ENCODE data around the gene NFASC.

The NFASC gene

DNA sequence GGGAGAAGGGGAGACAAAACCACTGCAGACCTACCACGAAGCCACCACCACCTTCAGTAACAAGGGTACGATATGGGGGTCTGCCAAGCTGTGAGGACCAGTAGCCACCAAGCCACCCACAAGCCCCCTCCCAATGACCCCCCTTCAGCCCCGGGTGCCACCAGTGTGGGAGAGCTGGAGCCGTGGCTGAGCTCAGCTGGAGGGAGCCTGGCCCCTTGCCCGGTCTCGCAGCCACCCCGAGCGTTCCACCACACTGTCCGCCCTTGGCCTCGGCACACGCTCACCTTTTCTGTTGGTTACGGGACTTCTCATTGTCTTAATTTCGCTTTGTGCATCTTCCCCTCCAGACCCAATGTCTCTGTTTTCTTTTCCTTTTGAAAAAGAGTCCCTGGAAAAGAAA, 145.9 kb downstream of the NFASC start:
- DNase-seq, result no peak

DNA sequence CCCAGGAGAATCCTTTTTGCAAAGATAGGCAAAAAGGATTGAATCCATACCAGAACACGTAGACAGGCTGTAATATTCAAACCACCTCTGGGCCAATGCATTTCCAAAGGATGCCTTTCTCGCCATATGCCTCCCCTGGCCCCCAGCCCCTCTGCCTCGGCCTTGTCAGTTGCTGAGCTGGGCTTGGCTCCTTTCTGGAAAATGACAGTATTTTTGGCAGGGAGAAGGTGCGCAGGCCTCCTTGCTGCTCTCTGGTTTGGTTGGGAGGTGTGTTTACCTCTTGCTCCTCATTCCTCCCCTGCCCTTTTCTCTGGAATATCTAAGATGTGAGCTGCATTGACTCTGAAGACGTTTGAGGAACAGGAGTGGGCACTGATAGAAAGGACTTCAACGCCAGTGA, 146.3 kb downstream of the NFASC start:
- no peak for DNase-seq

DNA sequence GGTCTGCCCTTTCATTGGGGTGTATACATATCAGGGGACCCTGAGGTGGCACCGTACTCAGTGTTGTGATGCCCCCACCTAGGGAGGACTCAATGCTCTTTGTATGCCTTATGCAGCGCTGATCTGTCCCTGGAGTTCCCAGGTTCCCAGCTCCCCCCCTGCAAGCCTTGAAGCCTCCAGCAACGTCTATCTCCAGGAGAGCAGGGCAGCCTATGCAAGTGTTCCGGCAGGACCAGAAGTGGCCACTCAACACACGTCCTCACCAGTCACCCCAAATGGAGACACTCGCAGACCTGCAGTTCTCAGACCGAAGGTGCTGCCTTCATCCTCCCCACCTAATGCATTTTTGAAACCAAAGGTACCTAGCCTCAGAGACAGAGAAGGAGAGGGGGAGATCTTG, 147.1 kb downstream of the NFASC start:
- DNase-seq, result no peak

DNA sequence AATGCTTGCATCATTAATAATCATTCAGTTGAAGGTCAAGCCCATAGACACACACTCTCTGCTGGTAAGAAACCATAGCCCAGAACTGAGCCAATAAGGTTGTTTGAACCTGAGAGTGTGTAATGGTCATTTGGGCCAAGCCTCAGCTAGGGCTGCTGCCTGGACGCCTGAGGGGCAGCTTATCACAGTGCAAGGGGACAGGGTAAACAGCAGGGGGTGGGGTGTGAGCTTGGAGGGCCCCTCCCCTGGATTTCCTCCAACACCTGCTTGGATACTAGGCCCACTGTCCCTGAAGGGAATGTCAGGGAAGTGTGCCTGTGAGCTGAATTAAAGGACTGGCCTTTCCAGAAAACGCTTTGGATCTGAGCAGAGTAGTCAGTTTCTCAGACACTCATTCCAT, 147.7 kb downstream of the NFASC start:
- no peak for DNase-seq

DNA sequence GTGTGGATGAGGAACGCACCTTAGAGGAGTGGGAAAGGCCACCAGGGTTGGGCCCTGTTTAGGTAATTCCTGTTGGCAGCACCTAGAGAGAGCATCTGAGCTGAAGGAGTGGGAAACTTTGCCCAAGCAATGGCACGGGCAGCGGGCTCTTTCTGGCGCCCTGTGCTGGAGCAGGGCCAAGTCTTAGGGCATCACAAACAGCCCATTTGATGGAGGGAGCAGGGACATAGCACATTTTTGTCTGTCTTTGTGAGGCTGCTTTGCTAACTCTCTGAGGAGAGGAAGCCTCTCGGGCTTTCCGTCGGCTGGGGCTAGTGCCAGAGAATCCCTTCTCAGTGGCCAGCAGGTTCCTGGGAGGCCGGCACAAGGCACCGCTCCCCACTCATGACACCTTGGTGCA, 149.8 kb downstream of the NFASC start:
- no peak for DNase-seq

DNA sequence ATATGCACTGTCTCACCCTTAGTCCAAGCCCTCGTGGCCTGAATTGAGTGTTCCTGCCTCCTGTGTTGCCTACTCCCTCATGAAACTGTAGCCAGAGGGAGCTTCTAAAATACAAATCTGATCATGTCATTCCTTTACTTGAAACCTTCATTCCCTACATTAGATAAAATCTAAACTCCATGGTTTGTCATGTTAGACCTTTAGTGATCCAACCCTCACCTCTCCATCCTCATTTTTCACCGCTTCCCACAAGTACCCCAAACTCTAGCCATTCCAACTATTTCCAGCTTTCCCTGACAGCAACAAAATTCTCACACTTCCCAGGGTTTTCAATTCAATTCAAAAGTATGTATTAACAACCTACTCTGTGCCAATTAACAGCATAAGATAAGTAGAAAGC, 154.0 kb downstream of the NFASC start:
- no peak for DNase-seq

DNA sequence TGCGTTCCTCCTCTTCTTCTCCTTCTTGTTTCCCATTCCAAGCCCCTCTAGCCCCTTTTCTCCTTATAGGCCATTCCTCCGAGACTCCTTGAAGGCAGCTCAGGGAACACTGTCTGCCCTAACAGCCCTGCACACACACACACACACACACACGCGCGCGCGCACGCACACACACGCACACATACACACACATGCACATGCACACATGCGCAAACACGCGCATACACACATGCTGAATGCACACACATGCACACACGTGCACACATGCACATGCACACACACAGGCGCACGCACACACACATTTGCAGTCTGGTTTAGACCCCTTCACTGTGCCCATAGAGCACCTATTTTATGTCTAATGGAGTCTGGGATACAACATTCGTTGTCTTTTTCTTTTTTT, 154.6 kb downstream of the NFASC start:
- no peak for DNase-seq

DNA sequence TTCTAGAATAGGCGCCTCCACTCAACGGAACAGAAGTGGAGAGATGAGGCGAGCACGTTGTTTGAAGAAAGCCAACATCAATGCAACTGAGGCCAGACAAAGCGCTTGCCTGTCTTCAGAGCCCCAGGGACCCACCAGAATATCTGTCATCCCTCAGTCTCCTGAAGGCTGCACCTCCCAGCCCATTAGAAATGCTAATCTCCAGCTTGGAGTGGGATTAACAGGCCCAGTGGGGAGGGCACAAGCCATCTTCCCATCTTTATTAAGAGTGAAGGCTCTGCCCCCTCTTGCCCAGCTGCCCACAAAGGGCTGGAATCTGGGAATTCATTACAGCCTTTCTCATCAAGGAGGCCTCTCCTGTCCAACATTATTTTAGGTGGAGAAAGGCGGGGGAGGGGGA, 155.5 kb downstream of the NFASC start:
- DNase-seq, result no peak

DNA sequence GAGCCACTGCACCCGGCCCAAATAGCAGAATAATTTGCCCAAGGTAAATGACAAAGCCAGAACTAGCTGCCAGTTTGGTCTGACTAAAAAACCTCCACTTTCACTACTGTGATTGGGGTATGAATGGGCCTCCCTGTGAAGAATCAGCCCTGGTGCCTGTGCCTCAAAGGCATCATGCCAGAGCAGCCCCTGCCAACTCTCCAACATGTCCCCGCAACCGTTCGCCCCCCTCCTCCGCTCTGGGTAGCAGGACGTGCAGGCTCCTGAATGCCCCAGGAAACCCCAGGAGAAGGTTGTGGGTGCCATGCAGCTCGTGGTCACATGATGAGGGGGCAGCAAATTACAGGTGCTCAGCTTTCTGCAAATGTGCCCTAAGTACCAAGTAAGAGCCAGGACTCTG, 157.7 kb downstream of the NFASC start:
- DNase-seq, result no peak

DNA sequence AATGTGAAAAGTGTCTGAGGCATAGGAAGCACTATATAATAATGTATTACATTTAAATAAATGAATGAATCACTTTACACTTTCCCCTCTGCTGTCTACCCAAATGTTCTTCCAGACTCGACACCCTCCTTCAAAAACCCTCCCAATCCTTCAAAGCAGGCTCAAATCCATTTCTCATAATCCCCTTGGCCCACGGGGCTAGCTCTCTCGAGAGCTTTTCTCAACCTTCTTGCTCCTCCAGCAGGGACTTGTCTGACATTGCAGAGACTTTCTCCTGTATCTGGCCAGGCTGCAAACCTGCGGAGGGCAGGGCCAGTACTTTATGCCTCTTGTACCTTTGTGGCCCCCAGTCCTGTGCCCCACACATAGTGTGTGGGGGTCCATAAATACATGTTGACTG, 158.3 kb downstream of the NFASC start:
- DNase-seq, result no peak

DNA sequence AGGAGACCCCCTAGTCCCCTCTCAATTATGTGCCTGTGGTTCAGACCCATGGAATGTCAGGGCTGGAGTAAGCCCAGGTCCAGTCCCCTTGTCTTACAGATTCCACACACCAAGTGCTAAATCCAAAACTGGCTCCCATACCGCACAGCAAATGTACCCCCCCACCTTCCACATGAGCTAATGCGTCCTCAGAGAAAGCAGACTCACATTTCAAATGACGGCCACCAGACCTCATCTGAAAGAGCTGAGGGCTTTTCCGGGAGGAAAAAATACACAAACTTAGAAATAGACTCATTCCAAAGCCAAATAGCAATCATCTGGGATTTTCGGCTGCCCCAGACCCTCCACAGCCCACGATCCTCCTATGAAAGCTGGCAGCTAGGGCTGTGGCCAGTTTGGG, 159.6 kb downstream of the NFASC start:
- no peak for DNase-seq

DNA sequence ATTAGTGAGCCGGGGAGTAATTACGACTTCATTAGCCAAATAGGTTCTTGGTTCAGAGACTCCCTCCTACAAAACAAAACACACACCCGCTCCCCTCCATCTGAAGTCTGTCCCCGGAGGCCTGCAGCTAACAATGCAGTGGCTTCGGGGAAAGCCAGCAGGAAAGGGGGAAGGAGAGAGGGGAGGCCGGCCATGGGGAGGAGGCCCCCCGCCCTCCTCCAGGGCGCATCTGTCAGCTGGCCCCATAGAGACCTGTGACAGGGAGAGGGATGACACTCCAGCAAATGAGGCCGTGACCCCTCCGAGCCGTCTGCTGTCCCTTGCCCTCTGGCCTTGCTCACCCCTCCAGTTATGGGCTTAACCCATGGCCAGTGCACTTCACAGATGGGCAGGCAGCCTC, 160.2 kb downstream of the NFASC start:
- DNase-seq, result no peak

DNA sequence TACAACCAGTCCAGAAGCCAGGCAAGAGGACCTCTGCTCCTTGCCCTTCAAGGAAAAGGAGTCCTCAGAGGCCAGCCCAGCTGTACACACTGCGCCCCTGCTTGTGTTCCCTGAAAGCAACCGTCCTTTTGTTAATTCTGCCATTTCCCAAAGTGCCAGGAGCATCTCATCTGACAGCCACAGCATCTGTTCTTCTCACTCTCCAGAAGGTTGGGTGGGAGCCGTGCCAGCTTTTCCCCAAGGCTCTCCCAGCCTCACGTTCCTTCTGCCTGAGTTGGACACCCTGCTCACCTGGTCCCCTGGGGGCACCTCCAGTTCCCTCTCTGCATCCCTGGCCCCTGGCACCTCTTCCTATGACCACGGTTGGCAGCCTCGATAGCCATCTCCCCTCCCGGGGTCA, 161.8 kb downstream of the NFASC start:
- DNase-seq, result no peak

DNA sequence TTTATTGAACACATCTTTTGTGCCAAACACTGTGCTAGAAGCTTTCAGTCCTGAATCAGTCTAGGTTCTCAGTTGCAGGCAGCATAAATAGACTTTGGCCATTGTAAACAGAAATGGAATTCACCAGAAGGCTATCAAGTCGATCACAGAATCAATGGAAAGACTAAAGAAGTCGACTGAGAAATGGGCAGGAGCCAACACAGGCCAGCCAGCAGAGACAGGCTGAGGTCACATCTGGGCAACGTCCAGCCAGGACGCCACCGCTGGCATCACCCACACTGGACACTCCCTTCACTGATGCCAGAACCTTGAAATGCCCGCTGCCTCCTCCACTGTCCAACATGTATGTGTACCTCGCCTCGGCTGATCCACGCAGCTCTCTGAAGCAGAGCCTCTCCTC, 166.9 kb downstream of the NFASC start:
- no peak for DNase-seq

DNA sequence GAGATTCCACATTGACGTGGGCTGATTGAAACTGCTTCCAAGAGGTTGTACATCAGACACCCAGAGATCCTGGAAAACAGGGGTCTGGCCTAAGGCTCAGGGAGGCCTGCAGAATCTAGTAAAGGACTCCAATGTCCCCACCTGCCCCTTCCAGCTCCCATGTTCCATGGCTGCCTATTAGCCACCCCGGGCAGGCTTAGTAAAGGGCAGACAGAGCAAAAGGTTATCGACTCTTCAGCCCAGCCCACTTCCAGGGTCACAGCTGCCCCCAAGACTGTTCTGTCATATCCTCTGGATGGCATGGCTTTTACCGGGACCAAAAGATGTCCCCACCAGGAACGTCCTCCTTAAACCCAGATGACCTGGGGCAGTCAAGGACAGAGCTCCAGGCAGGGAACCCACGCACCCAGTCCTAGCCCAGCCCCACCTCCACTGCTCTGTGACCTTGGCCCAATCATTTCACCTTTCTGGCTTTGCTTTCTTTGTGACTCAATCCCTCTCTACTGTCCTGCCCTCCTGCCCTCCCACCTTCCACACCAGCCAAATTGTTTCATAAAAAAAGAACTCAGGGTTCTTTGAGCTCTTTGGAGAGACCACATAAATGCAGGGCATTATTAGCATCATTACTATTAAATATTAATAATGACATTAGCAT, 167.6 kb downstream of the NFASC start:
- no peak for DNase-seq

DNA sequence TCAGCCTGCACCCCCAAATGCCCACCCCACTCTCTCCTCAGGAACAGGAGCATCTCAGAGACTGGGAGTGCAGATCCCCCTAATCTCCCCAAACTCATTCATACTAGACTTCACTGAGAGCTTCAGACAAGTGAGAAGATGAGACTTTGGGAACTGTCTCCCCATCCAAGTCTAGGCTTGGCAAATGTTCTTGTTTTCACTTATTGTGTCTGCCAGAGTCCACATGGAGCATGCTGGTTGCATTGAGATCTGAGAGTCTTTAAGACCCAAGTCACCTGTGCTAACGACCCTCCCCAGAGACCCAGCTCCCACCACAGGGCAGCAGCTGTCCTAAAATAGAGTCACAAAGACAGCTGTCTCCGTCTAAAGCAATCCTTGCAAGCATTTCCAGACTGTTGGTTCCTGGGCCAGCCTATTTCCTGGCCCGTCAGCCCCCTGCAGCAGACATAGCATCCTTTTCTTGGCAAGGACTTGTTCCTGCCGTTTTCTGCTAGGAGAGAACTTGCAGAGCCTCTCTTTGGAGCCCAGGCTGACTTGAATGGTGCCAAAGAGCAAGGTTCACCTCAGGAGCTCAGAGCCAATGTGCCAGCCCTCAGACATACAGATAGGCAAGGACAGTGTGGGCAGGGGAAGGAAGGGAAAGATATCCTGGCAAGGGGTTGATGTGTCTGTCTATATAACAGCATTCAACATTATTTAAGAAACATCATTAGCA, 170.5 kb downstream of the NFASC start:
- DNase-seq, result no peak

DNA sequence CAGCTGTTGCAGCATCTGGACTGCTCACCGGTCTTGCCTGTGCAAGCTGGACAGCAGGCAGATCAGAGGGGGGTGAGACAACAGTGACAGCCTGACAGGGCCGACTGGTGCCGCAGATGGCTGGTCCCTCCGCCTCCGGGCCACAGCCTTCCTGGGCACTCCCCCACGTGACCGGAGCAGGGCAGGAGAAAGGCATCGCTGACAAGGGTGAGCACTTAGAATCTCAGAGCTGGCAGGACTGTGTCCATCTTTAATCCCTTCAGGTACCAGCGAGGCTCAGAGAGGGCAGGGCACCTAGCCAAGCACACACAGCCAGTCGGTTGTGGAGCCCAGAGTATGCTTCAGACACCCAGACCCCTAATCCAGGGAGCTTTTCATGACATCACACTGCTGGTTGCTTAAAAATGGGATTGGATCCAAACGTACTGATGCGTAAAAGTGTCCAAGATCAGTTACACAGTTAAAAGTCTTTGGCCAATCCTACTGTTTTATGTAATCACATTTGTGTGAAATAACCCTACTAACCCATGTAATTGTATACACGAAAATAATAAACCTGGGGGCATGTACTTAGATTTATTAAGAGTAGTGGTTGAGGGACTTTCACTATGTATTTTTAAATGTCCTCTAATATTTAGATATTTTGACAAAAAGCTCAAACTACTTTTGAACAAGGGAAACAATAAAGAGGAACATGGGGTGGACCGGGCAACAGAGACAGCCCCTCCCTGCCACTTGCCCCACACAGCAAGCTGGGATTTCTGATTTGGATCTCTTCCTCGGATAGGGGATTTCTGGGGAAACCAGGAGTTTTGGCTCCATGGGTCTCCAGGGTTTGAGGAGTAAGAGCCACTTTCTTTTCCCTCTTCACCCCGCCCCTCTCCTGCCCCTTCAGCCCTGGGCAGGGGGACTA, 171.6 kb downstream of the NFASC start:
- DNase-seq, result no peak

DNA sequence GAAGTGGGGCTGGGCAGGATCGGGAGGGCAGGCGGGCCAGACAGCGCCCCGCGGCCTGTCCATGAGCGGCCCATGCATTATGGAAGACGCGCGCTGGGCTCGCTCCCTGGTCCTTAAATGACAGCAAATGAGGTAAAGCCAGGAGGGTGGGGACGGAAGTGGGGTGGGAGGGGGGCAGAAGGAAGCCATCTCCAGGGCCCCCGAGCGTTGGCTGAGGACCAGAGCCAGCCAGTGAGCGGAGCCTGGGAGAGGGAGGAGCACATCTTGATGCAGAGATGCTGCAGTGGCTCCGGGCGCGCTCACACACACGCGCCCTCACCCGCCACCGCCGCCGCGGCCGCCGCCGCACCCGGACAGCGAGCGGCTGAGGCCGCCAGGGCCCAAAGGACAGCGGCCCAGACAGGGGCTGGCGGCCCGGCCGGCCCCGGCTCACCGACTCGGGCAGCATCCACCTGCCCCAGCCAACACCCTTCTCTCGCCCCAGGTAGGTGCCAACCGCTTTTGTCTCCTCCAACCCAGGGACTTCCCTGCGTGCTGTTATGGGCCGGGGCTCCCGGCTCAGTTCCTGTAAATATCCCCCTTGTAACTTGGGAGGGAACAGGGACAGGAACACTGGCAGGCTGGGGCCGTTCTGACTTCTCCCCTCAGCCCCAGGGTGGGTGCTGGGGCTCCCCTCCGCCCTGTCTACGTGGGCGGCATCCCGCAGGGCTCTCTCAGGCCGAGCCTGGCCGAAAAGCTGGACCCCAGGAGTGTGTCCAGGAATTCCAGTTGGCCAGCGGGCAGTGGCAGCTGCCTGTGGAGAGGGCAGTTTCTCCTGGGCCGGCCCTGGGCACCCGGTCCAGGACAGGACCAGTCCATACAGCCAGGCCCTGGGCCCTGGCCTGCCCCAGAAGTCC, 172.5 kb downstream of the NFASC start, which contains the start of gene CNTN2:
TSS of gene CNTN2 (plus strand) at position 302 of the 896 bp plus-strand sequence. CDS start 9,974 bp downstream, outside the sequence.
- no peak for DNase-seq

DNA sequence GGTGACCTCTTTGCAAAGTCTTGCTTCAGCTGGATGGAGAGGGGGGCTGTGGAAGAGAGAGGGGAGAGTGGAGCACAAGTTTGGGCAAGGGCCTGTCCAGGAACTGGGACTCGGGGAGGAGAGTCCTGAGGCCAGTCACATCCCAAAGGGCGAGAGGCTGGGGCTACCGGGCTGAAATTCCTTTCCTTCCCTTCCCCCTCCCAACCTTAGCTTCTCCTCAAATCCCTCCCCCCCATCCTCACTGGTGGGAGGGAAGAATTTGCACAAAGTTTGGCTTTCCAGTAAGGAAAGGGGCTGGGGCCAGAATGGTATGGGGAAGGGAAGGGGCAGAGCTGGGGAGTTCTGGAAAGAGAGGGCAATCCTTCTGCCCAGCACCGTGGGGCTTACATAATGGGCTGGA, 173.2 kb downstream of the NFASC start:
- DNase-seq, result no peak

DNA sequence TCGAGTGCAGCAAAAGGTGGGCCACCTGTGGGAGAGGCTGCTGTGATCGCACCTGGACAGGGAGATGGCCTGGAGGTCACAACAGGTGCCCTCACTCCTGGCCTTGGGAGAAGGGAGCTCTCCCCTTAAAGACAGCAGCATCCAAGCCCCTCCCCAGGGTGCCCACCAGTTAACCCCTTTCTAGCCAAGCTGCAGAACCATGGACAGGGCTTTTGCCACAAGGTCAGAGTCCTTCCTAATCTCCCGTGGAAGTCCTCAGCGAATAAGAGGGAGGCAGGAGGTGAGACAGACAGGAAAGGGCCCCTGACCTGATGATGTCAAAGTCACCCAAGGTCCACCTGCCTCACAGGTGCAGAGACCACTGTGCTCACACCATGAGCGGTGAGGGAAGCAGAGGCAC, 174.1 kb downstream of the NFASC start:
- DNase-seq, result no peak

DNA sequence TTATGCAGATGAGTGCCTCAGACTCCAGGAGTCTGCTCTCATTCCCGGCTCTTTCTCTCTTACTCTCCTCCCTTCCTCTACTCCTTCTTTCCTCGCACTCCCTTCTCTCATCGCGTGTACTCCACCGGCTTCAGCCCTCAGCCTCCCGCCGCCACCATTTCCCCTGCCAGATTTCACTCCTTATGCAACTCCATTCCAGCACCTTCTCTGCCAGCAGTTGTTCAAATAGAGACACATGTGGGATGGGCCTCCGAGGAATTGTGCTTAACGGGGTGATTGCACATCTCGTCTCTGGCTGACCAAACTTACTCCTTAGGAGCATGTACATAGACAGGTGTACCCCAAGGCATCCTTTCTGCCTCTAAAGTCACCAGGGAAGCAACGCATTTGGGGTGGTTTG, 174.5 kb downstream of the NFASC start:
- no peak for DNase-seq

DNA sequence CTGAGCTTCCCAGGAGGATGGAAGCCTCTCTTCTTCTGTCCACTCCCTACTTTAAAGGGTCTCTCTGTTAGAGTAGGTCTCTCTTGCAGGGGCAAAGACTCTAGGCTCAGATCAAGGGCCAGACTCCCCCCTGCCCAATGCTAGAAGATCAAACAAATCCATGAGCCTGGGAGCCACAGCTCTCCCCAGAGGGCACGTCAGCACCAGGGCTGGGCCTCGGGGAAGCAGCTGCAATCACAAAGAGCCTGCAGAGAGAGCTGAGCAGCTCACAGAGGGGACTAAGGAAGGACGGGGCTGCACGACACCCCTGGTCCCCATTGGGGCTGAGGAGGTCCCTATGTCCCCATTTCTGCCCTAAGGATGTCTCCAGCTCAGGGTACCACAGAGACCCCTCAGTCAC, 176.2 kb downstream of the NFASC start:
- no peak for DNase-seq

DNA sequence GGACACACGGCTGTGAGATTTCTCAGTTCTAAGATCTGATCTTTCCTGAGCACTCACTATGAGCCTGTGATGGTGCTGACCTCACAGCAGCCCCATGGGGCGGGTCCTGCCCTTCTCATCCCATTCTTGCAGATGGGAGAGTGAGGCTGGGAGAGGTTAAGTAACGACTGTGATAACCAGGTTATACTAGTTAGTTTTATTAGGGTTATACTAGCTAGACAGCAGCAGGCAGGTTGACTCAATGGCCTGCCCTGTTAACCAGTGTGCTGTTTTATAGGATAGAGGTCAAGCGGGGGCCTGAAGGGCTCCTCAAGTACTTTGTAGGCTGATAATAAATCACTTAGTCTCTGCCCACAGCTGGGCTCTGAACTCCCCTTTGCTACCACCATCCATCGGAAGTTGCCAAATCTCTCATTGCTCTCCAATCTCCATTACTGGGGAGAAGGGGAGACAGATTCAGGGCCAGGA, 177.1 kb downstream of the NFASC start:
- no peak for DNase-seq

Data from stimulated activated naive CD4-positive, alpha-beta T cell (primary cell).